Esophagus muscularis mucosa (tissue), 4 donors: ENCODE data around the gene E2F6. TPM values are rescaled to one million over a fixed set of nuclear protein-coding genes. Genes with fewer than 3 reads are reported as not detected.

ENCODE experiments used
- DNase-seq: peaks from one replicate; pipeline ENCODE4 v3.0.0-alpha.2; 2017; ENCODE audit errors: extremely low spot score
- H3K27ac ChIP-seq, 4 donors: fragments of 200-600 bp; sonication (generic); replicated peaks in 1 of 4; 1 replicate in 3 of 4; 2 replicates in 1 of 4; pipeline ENCODE4 v1.5.1; 2016 to 2019; ENCODE audit warnings: mild to moderate bottlenecking in 1 of 4
- H3K27me3 ChIP-seq, 4 donors: fragments of 200-600 bp; sonication (generic); one replicate each; pipeline versions ENCODE4 v1.5.1 to v1.6.0; 2016 to 2019
- H3K36me3 ChIP-seq, 4 donors: fragments of 200-600 bp; sonication (generic); one replicate each; pipeline ENCODE4 v1.5.1; 2016 to 2019
- H3K4me1 ChIP-seq, 4 donors: fragments of 200-600 bp; sonication (generic); one replicate each; pipeline ENCODE4 v1.5.1; 2016 to 2019
- H3K4me3 ChIP-seq, 4 donors: fragments of 200-600 bp; sonication (generic); 1 replicate in 2 of 4; 2 replicates in 2 of 4; pipeline ENCODE4 v1.5.1; 2016 to 2019; ENCODE audit warnings: mild to moderate bottlenecking in 4 of 4, moderate library complexity in 1 of 4
- H3K9me3 ChIP-seq, 4 donors: fragments of 200-600 bp; sonication (generic); 1 replicate in 3 of 4; 2 replicates in 1 of 4; pipeline ENCODE4 v1.5.1; 2016 to 2019
- EP300 ChIP-seq: sonication (generic); formaldehyde crosslinking; IDR thresholded peaks from one replicate; pipeline ENCODE4 v1.6.1; 2017; ENCODE audit warnings: antibody characterized with exemption
- POLR2A ChIP-seq: fragments of 450-650 bp; IDR thresholded peaks from one replicate; pipeline ENCODE4 v1.6.1; 2017; ENCODE audit warnings: antibody characterized with exemption, moderate library complexity, mild to moderate bottlenecking, low read depth
- POLR2AphosphoS5 ChIP-seq, 2 donors: sonication (generic); formaldehyde crosslinking; IDR thresholded peaks; one replicate each; pipeline ENCODE4 v1.6.1; 2017; ENCODE audit warnings: antibody characterized with exemption in 2 of 2
- WGBS: methylation state at CpG from one replicate; pipeline ENCODE4 v1.1.5; 2018; 5-methylcytosine and 5-hydroxymethylcytosine counted together
- intact Hi-C: fragments of 100-400 bp; cut with DNase I; formaldehyde crosslinking; loops from one replicate; pipeline ENCODE4 v1.15.1; 2023
- total RNA-seq, 4 donors: library from RNA; depleted of rRNA; stranded (reverse); fragments of >200 nt; gene quantifications; one replicate each; pipeline versions ENCODE4 v1.1.0 to v1.2.1, GENCODE V29; 2016
- TF ChIP-seq, protein P1 (sequence below), 3 experiments: fragments of 200-600 bp in 2 of 3; fragments of 450-650 bp in 1 of 3; sonication (generic) in 2 of 3; IDR thresholded peaks; one replicate each; pipeline ENCODE4 v1.5.1; 2017 to 2019; ENCODE audit warnings: antibody characterized with exemption in 3 of 3, mild to moderate bottlenecking in 2 of 3, moderate library complexity in 1 of 3

Gene E2F6
- total RNA-seq, 4 donors from 2014 or later = 10.9 to 18.0 (median 17.0) TPM

DNA sequence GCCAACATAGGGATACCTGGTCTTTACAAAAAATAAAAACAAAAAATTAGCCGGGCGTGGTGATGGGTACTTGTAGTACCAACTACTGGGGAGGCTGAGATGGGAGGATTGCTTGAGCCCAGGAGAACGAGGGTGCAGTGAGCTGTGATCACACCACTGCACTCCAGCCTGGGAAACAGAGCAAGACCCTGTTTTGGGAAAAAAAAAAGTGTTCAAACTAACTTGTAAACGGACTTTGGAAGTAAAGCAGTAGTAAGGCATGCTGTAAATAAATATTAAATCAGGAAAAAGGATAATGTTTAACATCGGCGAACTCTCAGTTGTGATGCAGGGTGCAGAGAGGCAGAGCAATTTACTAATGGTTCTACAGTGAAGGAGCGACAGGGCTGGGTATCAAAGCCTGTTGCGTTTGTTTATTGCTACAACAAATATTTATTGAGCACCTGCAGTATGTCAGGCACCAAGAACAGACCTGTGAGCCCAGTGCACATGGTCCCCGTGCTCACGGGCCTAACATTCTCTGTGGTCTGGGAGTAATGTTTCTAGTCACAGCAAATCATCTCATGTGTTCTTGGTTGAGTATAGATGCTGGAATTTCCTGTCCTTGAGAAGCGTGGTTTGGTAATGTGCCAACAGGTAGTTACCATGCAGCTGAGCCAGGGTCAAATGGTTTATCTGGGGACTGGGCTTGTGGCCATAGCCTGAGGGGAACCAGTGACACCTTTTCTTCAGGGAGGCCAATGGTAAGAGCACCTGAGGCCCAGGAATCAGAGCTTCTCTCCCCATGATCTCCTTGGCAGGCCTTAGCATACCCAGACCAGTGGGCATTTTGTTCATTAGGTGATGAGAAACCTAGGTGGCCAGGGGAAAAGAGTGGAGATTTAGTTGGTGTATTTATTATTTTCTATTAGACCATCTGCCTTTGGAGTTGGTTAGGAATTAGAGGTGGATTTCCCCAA, 40.0 kb upstream of the E2F6 start:
- TF ChIP-seq EP300 (no peak), POLR2AphosphoS5 (IDR thresholded peaks at IDR 0.05) (no peak), POLR2A (no peak)
- TF ChIP-seq, protein P1, sequence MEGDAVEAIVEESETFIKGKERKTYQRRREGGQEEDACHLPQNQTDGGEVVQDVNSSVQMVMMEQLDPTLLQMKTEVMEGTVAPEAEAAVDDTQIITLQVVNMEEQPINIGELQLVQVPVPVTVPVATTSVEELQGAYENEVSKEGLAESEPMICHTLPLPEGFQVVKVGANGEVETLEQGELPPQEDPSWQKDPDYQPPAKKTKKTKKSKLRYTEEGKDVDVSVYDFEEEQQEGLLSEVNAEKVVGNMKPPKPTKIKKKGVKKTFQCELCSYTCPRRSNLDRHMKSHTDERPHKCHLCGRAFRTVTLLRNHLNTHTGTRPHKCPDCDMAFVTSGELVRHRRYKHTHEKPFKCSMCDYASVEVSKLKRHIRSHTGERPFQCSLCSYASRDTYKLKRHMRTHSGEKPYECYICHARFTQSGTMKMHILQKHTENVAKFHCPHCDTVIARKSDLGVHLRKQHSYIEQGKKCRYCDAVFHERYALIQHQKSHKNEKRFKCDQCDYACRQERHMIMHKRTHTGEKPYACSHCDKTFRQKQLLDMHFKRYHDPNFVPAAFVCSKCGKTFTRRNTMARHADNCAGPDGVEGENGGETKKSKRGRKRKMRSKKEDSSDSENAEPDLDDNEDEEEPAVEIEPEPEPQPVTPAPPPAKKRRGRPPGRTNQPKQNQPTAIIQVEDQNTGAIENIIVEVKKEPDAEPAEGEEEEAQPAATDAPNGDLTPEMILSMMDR (IDR thresholded peaks at IDR 0.05) = no peak
- peaks cover 0 to 3% (median 0%) of the 10 kb centered on the region in 4 donors for H3K4me1 ChIP-seq
- H3K9me3 ChIP-seq = peaks cover 0 to 9% (median 6%) of the 10 kb centered on the region in 4 donors
- no peak for DNase-seq
- intact Hi-C loops = no loop called here
- no peaks in the 10 kb centered on the region for H3K36me3 ChIP-seq
- no peak overlapping the region for H3K4me3 ChIP-seq
- no peaks in the 10 kb centered on the region for H3K27me3 ChIP-seq
- 85% methylated on average over 11 of the region's 11 CpGs for WGBS
- no peak overlapping the region for H3K27ac ChIP-seq

DNA sequence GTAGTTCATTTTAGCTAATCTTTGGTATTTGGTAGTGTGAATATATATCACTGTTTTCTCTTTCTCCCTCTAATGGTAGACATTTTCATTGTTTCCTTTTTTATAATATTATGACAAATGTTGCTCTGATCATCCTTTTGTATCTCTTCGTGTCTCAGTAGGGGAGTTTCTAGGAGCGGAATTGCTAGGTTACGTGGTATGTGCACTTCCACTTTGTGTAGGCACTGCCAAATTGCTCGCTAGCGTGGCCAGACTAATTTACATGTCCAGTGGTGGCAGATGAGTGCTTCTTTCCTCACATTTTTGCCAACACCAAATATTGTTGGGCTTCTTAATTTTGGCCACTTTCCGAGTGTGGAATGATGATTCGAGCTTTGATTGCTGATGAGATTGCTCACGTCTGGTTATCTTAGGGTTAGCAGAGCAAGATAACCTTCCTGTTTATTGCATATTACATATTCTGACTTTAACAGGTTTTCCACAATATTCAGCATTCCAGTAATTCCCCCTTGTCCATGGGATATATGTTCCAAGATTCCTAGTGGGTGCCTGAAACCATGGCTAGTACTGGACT, 37.5 kb upstream of the E2F6 start:
- Histone ChIP-seq H3K36me3 (no peaks in the 10 kb centered on the region), H3K27ac (no peak overlapping the region), H3K4me1 (peaks cover 0 to 14% (median 9%) of the 10 kb centered on the region in 4 donors), H3K9me3 (peaks cover 0 to 9% (median 6%) of the 10 kb centered on the region in 4 donors), H3K4me3 (no peak overlapping the region), H3K27me3 (no peaks in the 10 kb centered on the region)
- no peak for DNase-seq
- no peak for TF ChIP-seq POLR2AphosphoS5 (IDR thresholded peaks at IDR 0.05)
- TF ChIP-seq POLR2A = no peak
- no peak for TF ChIP-seq EP300
- TF ChIP-seq, protein P1 (IDR thresholded peaks at IDR 0.05) = no peak
- 70% methylated on average over 8 of the region's 8 CpGs for WGBS
- intact Hi-C loops = no loop called here

DNA sequence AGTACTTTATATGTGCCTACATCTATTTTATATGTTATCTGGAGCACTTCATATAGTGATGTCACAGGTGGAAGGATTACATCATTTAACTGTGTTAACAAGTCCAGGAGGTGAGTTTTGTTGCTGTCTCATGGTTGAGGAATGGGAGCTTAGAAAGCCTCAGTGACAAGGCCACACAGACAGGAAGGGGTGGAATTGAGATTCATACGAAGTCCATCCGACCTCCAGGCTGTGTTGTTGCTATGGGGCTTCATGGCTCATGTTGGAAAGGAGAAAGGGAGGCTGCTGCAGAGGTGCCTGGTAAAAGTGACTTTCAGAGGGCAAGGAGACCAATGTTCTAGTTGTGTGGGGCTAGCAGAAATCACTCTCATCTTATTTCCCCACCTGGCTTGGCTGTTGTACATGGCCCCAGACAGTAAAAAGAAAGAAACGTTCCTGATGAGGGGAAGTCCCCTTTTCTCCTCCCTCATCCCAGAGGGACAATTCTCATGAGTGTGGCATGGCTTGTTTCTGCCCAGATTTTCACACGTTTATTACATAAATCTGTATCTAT, 36.9 kb upstream of the E2F6 start:
- H3K4me3 ChIP-seq = no peak overlapping the region
- no peak for DNase-seq
- peaks cover 0 to 13% (median 11%) of the 10 kb centered on the region in 4 donors for H3K4me1 ChIP-seq
- TF ChIP-seq POLR2A (no peak), POLR2AphosphoS5 (IDR thresholded peaks at IDR 0.05) (no peak), EP300 (no peak)
- TF ChIP-seq, protein P1 (IDR thresholded peaks at IDR 0.05) = no peak
- no peaks in the 10 kb centered on the region for H3K36me3 ChIP-seq
- H3K9me3 ChIP-seq = peaks cover 0 to 9% (median 6%) of the 10 kb centered on the region in 4 donors
- 90% methylated on average over 4 of the region's 4 CpGs for WGBS
- intact Hi-C loops = no loop called here
- H3K27me3 ChIP-seq = no peaks in the 10 kb centered on the region
- H3K27ac ChIP-seq = no peak overlapping the region

DNA sequence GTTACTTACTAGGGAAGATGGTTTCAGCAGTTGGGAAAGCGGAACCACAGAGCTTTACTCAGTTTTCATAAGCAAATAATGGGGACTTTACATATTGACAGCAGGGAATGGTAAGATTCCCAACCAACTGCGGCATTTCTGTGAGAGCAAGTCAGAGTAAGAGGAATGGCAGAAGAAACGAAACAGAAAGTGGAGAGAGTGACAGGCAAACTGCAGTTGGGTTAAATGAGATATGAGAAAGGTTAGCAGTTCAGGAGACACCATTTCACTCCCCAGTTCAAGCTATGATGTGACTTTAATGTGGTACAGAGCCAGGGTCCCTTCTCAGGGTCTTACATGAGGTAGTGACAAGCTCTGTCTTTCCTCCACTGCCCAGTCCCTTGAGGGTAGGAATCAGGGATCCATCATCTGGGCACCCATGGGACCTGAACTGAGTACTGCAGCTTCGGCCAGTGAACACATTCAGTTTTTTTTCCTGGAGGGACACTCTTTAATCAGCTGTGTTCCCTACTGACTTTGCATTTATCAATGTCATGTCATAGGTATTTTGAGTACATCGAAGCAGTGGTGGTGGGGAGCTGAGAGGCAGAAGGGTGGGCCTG, 34.8 kb upstream of the E2F6 start:
- intact Hi-C loops = no loop called here
- Histone ChIP-seq H3K4me3 (no peak overlapping the region), H3K4me1 (peaks cover 3 to 19% (median 13%) of the 10 kb centered on the region in 4 donors), H3K36me3 (no peaks in the 10 kb centered on the region), H3K27ac (no peak overlapping the region), H3K27me3 (peaks cover 0 to 2% (median 0%) of the 10 kb centered on the region in 4 donors), H3K9me3 (peaks cover 0 to 9% (median 6%) of the 10 kb centered on the region in 4 donors)
- TF ChIP-seq EP300 = no peak
- no peak for TF ChIP-seq POLR2AphosphoS5 (IDR thresholded peaks at IDR 0.05)
- TF ChIP-seq POLR2A = no peak
- WGBS = 81% methylated on average over 5 of the region's 5 CpGs
- DNase-seq = no peak
